ENCODE measurements around the gene OPA3. TPM values are rescaled to one million over a fixed set of nuclear protein-coding genes. Genes with fewer than 3 reads are reported as not detected.

OPA3 gene
- total and polyA plus RNA-seq, 10 of the 15 experiments (the other 5 are each of a cell fraction or from before 2014, with no cell fraction given): 2.2 to 24.3 (median 13.3) TPM

DNA sequence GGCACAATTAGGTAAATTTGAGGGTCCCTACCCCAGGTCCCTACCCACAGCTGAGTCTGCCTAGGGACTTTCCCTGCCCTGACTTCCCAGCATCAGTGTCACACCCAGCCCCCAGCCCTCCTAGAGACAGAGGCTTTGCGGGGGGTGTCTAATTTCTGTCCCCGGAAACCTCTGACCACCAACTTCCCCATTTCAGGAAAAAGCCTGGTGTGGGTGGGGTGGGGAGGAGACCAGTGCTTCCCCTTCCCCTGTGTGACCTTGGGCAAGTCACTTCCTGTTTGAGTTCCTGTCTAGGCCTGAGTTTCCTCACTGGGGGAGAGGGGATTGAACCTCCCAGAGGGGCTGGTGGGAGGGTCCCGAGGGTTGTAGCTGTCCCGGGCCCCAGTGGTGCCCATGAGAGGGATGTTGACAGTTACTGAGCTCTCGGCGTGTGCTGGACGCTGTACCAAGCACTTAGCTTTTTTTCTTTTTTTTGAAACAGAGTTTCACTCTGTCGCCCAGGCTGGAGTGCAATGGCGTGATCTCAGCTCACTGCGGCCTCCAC lies 69.4 kb downstream of the OPA3 start (continued):
- TF ChIP-seq ATF3 (IDR thresholded peaks at IDR 0.05; ENCODE audit: borderline replicate concordance, extremely low read depth, low read depth, low read length) (no peak), ZZZ3 (IDR thresholded peaks at IDR 0.05; ENCODE audit: control insufficient read depth, insufficient read length, low read depth) (no peak), SREBF1 (IDR thresholded peaks at IDR 0.05; ENCODE audit: low read length) (no peak), TAF1 (IDR thresholded peaks at IDR 0.05; ENCODE audit: borderline replicate concordance, low read depth, low read length) (no peak), RUNX3 (IDR thresholded peaks at IDR 0.05; ENCODE audit: low read length) (peak; percentile 92), YBX1 (IDR thresholded peaks at IDR 0.05) (no peak), NBN (IDR thresholded peaks at IDR 0.05) (0 out of 2 replicates have a peak, but pooled peaks have one; percentile 26), SMAD1 (IDR thresholded peaks at IDR 0.05; ENCODE audit: low read depth, partially characterized antibody) (no peak), LARP7 (IDR thresholded peaks at IDR 0.05) (no peak), TBL1XR1 (IDR thresholded peaks at IDR 0.05; ENCODE audit: low read depth, low read length) (0 out of 2 replicates have a peak, but pooled peaks have one; percentile 25), E2F8 (IDR thresholded peaks at IDR 0.05; ENCODE audit: low read depth, partially characterized antibody) (no peak), DPF2 (IDR thresholded peaks at IDR 0.05) (0 out of 2 replicates have a peak, but pooled peaks have one; percentile 54), NR2F1 (conservative IDR thresholded peaks at IDR 0.05) (peak; percentile 78), EP300 (IDR thresholded peaks at IDR 0.05; ENCODE audit: borderline replicate concordance in 1 of 2, control insufficient read depth in 1 of 2, low read depth in 2 of 2, low read length in 2 of 2) (peak in 1 of 2 experiments; percentile 15; a peak in 1 of 4 replicates), SMARCA5 (IDR thresholded peaks at IDR 0.05) (0 out of 2 replicates have a peak, but pooled peaks have one; percentile 7), NRF1 (conservative IDR thresholded peaks at IDR 0.05; ENCODE audit: low read depth, low read length) (no peak), BRCA1 (IDR thresholded peaks at IDR 0.05; ENCODE audit: low read depth, low read length) (no peak), BACH1 (IDR thresholded peaks at IDR 0.05; ENCODE audit: borderline replicate concordance) (no peak), POU2F2 (IDR thresholded peaks at IDR 0.05; ENCODE audit: borderline replicate concordance, low read depth, low read length) (no peak)
- TF ChIP-seq, protein P1, sequence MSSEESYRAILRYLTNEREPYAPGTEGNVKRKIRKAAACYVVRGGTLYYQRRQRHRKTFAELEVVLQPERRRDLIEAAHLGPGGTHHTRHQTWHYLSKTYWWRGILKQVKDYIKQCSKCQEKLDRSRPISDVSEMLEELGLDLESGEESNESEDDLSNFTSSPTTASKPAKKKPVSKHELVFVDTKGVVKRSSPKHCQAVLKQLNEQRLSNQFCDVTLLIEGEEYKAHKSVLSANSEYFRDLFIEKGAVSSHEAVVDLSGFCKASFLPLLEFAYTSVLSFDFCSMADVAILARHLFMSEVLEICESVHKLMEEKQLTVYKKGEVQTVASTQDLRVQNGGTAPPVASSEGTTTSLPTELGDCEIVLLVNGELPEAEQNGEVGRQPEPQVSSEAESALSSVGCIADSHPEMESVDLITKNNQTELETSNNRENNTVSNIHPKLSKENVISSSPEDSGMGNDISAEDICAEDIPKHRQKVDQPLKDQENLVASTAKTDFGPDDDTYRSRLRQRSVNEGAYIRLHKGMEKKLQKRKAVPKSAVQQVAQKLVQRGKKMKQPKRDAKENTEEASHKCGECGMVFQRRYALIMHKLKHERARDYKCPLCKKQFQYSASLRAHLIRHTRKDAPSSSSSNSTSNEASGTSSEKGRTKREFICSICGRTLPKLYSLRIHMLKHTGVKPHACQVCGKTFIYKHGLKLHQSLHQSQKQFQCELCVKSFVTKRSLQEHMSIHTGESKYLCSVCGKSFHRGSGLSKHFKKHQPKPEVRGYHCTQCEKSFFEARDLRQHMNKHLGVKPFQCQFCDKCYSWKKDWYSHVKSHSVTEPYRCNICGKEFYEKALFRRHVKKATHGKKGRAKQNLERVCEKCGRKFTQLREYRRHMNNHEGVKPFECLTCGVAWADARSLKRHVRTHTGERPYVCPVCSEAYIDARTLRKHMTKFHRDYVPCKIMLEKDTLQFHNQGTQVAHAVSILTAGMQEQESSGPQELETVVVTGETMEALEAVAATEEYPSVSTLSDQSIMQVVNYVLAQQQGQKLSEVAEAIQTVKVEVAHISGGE (CRISPR knock-in tag; IDR thresholded peaks at IDR 0.05): no peak
- TF ChIP-seq, protein P2, sequence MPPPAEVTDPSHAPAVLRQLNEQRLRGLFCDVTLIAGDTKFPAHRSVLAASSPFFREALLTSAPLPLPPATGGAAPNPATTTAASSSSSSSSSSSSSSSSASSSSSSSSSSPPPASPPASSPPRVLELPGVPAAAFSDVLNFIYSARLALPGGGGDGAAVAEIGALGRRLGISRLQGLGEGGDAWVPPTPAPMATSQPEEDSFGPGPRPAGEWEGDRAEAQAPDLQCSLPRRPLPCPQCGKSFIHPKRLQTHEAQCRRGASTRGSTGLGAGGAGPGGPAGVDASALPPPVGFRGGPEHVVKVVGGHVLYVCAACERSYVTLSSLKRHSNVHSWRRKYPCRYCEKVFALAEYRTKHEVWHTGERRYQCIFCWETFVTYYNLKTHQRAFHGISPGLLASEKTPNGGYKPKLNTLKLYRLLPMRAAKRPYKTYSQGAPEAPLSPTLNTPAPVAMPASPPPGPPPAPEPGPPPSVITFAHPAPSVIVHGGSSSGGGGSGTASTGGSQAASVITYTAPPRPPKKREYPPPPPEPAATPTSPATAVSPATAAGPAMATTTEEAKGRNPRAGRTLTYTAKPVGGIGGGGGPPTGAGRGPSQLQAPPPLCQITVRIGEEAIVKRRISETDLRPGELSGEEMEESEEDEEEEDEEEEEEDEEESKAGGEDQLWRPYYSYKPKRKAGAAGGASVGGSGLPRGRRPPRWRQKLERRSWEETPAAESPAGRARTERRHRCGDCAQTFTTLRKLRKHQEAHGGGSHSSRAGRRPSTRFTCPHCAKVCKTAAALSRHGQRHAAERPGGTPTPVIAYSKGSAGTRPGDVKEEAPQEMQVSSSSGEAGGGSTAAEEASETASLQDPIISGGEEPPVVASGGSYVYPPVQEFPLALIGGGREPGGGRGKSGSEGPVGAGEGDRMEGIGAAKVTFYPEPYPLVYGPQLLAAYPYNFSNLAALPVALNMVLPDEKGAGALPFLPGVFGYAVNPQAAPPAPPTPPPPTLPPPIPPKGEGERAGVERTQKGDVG (CRISPR knock-in tag; IDR thresholded peaks at IDR 0.05): no peak
- TF ChIP-seq, protein P3, sequence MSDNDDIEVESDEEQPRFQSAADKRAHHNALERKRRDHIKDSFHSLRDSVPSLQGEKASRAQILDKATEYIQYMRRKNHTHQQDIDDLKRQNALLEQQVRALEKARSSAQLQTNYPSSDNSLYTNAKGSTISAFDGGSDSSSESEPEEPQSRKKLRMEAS (IDR thresholded peaks at IDR 0.05; ENCODE audit: low read depth, low read length): no peak

Measured in GM12878 (cell line).